Stimulated activated CD8-positive, alpha-beta memory T cell treated with anti-CD3 and anti-CD28 coated beads, Interleukin-15, amount 100 ng/mL, for 48 hours (primary cell): ENCODE measurements around the gene TECPR2.

Experiments
- DNase-seq, 2 donors: peaks; one replicate each; pipeline ENCODE4 v3.0.0-alpha.2; 2020; ENCODE audit warnings: low read depth in 2 of 2

The TECPR2 gene

GRCh38 chr14:102375119-102375518 lies 12.4 kb downstream of the TECPR2 start:
- no peak for DNase-seq

DNA sequence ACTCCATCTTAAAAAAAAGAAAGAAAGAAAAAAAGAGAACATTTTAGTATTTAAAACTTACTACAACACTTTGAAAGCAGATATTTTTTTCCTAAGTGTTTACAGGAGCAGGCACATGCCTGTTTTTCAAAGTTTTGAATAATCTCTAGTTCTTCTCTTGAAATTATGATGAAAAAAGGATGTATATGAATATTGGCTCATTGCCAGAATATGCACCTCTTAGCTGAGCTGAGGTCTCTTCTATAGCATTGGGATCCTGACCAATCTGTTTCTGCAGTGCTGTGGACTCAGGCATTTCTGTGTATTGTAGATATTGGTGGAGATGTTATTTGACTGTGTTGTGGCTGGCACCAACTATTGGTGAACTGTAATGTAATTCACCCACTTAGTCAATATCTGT lies 15.0 kb downstream of the TECPR2 start:
- DNase-seq = no peak

- no peak for DNase-seq
Observed at GRCh38 chr14:102378830-102379229, 16.1 kb downstream of the TECPR2 start.

GRCh38 chr14:102387086-102387485 lies 24.3 kb downstream of the TECPR2 start:
- no peak for DNase-seq

DNA sequence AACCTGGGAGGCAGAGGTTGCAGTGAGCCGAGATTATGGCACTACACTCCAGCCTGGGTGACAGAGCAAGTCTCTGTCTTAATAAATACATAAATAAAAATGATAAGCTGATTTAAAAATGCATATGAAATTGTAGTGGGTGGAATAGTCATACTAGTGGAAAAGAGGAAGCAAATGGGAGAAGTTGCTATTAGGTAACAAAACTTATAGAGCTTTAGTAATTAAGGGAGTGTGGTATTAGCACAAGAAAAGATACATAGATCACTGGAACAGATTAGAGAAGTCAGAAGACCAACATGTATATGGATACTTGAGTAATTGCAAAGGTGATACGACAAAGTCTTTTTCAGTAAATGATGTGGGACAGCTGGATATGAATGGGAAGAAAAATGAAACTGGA lies 26.5 kb downstream of the TECPR2 start:
- DNase-seq = no peak

- no peak for DNase-seq
Observed at GRCh38 chr14:102390064-102390855, 27.5 kb downstream of the TECPR2 start.

DNA sequence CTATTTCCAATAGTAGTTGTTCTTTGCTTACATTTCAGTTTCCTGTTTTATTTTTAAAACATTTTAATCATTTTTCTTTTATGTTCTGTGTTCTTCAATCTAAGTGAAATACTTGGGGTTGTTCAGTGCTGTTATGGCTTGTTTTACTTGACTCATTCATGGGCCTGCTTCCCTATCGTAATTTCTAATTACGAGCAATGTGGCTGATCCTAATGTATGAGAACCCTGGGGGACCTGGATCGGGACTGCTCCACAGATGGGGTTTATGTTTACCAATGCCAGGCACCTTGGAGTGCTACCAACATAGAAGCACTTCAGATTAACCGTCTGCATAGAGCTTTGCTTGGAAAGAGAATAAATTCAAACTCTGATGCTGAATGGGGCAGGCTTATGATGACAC lies 29.8 kb downstream of the TECPR2 start:
- DNase-seq = no peak

GRCh38 chr14:102394717-102395375 lies 32.1 kb downstream of the TECPR2 start:
- DNase-seq = no peak

GRCh38 chr14:102396521-102396920 lies 33.8 kb downstream of the TECPR2 start:
- DNase-seq = no peak

DNA sequence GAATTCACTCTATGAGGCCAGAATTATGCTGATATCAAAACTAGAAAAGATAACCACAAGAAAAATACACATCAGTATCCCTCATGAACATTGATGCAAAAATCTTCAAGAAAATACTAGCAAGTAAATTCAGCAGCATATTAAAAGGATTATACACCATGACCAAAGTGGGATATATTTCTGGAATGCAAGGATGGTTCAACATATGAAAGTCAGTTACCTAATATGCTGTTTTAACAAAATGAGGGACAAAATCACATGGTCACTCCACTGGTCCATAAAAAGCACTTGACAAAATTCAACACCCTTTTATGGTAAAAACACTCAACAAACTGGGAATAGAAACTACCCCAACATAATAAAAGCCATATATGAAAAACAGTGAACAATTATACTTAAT lies 40.3 kb downstream of the TECPR2 start:
- DNase-seq = no peak

- DNase-seq = no peak
Observed at GRCh38 chr14:102407258-102407657, 44.5 kb downstream of the TECPR2 start.

DNA sequence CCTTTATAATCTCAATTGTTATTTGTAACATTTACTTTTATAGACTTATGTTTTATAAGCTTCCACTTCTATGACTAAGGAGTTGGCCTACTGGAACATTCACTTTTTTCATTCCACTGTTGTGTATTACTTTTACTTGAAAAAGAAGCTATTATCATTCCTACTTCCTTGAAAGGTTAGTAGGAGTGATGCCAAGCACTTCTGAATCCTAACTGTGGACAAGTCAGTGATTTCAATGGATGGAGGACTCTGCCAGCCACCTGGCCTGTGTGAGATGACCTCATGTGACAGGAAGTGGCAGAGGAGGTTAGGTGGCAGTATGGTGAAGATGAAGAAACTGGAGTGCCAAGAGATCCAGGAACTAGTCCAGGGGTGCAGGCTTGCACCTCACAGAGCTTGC lies 46.0 kb downstream of the TECPR2 start:
- no peak for DNase-seq

DNA sequence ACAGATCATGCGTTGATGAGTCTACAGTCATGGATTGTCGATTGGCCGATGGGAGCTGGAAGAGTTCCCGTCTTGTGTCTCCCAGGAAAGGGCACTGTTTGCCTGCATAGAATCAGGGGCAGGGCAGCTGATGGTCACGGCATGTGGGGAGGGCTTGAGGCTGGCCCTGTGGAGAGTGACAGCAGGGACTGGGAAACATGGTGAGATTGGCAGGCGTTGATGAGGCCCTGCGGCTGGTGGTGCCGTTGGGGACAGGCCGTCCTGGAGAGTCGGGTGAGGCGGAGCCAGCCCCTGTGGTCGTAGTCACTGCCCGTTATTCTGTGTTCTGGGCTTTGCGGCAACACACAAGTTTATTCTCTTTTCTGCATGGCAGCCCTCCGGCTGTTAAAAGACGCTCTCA lies 52.9 kb downstream of the TECPR2 start:
- DNase-seq = no peak

- DNase-seq = no peak
Observed at GRCh38 chr14:102417001-102417431, 54.3 kb downstream of the TECPR2 start.

DNA sequence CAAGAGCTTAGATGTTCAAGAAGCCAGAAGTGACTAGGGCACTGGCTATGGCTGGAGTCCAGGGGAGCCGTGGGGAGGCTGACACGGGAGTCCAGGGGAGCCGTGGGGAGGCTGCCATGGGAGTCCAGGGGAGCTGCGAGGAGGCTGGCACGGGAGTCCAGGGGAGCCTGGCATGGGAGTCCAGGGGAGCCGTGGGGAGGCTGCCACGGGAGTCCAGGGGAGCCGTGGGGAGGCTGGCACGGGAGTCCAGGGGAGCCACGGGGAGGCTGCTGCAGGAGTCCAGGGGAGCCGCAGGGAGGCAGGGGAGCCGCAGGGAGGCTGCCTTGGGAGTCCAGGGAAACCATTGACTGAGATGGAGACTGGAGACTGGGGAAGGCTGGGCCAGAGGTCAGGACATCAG lies 54.9 kb downstream of the TECPR2 start:
- DNase-seq = no peak

DNA sequence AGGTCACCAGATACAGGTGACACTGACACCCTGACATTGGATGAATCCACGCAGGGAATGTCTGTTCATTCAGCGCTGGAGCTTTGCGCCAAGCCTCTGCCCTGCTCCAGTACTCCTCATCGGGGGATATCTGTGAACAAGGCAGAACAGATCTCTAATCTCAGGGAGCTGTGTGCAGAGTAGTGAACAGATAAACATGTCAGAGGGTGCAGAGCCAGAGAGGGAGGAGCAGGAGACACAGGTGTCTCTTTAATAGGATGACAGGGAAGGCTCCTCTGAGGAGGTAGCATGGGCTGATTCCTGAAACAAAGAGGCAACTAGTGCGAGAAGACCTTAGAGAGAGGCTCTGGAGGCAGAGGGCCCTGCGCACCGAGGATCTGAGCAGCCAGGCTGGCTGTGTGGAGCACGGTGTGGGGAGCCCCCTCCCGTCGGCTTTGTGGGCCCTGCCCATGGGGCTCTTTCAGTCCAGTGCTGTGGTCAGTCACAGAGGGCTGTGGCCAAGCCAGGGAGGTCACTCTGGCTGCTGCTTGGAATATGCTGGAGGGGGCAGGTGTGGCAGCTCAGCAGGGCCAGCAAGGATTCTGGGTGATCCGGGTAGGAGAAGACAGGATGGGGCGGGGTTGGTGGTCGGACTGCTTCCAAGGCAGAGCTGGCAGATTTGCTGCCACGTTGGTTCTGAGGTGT lies 55.6 kb downstream of the TECPR2 start:
- no peak for DNase-seq

DNA sequence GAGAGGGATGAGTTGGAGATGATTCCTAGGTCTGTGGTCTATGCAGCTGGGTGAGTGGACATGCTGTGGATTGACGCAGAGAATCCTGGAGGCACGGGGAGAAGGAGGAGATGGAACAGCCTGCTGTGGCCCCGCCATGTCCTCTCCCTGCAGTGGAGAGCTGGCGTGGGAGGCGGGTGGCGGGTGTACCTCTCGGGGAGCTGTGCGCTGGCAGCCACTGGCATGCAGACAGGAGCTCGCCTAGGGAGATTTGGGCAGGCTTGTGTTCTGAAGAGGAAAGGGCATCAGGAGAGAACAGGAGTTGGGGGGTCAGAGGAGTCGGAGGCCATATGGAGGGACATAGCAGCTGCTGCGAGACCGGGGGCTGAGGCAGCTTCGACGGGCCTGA lies 56.1 kb downstream of the TECPR2 start:
- no peak for DNase-seq

- no peak for DNase-seq
Observed at GRCh38 chr14:102419276-102419675, 56.5 kb downstream of the TECPR2 start.

GRCh38 chr14:102419716-102420115 lies 57.0 kb downstream of the TECPR2 start:
- no peak for DNase-seq

- no peak for DNase-seq
Observed at GRCh38 chr14:102421411-102422057, 58.8 kb downstream of the TECPR2 start.

- no peak for DNase-seq
Observed at GRCh38 chr14:102424520-102424919, 61.8 kb downstream of the TECPR2 start.

- DNase-seq = no peak
Observed at GRCh38 chr14:102424923-102425322, 62.2 kb downstream of the TECPR2 start.
